UCSD-AML1 (cell line): ENCODE measurements around the gene USP33.
"Not testable (repeated sequence)": the region's sequence is repeated elsewhere in the genome, so short reads cannot be mapped to it uniquely, and the experiment has no call there.

Source experiments
- DNase-seq: peaks from one replicate; lab custom pipeline; 2025; ENCODE audit not compliant: unreplicated experiment; lab: John Stamatoyannopoulos, UW

Gene USP33

DNA sequence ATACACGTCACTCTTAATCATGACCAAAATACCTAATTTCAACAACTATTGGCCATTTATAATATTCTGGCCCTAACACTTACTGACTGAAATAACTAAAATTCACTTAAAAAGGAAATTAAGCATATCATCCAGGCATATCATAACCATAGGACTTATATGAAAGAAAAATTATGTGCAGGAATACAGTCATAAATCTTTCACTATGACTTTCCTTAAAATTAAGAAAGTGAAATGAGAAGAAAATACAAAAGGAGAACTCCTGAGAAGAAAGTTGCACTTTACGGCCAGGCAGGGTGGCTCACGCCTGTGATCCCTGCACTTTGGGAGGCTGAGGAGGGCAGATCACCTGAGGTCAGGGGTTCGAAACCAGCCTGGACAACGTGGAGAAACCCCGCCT lies 86.6 kb downstream of the USP33 start:
- no peak for DNase-seq

DNA sequence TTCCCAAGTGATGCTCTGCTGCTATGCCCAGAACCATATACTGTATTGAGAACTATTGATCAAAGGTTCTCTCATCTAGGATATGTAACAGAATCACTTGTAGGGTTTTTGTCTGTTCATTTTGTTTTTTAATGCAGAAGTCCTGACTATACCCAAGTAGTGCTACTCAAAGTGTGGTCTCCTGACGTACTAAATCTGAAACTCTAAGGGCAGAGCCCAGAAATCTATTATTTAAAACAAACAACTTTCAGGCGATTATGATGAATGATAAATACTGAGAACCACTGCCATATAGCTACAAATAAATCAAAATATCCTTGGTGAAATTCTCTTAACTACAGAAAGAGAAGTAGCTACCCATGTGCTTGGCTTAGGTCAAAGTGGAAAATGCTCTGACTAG lies 87.3 kb downstream of the USP33 start:
- no peak for DNase-seq

GRCh38 chr1:77671836-77672235 lies 87.8 kb downstream of the USP33 start:
- DNase-seq: no peak

DNA sequence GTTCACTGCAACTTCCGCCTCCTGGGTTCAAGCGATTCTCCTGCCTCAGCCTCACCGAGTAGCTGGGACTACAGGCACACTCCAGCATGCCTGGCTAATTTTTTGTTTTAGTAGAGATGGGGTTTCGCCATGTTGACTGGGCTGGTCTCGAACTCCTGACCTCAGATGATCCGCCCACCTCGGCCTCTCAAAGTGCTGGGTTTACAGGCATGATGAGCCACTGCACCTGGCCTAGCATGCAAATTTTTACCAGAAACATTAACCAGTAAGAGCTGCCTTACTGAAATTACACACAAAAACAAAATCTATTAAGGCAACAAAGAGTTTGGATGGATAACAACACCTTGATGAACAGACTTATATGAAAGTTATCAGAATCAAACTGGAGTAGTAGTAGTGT lies 89.3 kb downstream of the USP33 start:
- no peak for DNase-seq

DNA sequence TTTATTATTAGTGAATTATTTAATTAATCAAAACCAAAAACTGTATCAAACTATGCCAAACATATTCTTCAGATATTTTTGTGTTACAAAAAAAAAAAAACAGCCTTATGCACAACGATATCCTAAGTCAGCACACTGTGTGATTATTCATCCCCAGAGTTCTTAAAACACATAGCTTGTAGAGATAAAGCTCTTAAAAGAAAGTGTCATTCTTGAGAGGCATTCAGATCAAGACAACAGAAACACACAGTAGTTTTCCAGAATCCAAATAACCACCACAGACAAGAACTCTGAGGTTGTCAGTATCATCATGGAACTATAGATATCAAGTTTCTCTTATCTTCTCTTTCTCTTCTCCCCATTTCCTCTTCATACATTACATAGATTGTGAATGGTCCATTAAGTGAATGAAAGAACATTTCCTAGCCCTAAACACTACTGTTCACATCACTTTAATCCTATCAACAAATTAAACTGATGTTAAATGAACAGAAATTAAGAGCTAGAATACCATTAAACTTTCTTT lies 90.7 kb downstream of the USP33 start:
- no peak for DNase-seq

DNA sequence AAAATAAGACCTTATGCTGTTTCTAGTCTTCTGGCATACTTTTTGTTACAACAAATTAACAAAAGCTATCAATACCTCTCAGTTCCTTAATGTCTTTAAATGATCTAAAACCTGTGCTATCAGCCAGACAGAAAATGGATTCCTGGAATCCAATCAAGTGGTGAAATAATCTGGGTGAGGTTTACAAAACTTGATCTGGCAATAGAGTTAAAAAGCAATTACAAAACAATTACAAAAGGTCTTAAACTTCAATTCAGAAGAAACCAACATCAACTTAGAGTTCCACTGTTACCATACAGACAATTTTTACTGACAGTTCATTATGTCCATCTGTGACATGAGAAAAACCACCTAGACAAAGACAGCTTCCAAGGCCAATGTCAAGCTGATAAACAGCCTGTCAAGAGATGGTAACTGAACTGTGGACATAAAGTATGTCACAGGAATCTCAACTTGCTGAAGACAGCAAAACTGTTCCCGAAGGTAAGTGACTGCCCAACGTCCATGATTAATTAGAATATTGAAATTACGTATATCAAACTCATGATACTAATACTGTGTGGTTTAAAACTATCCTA lies 94.6 kb downstream of the USP33 start:
- DNase-seq: no peak

- no peak for DNase-seq
Measured at GRCh38 chr1:77661696-77662095, 98.0 kb downstream of the USP33 start.

- DNase-seq: no peak
Measured at GRCh38 chr1:77659879-77660593, 99.6 kb downstream of the USP33 start.

DNA sequence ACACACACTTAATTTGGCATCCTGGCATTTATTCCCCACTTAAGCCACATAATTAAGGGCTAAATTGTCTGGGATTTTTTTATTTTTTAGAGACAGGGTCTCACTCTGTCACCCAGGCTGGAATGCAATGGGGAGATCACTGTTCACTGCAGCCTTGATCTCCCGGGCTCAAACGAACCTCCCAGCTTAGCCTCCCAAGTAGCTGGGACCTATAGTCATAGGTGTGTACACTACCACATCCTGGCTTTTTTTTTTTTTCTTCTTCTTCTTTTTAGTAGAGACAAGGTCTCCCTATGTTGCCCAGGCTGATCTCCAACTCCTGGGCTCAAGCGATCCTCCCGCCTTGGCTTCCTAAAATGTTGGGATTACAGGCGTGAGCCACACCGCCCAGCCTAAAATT lies 101.4 kb downstream of the USP33 start:
- no peak for DNase-seq

DNA sequence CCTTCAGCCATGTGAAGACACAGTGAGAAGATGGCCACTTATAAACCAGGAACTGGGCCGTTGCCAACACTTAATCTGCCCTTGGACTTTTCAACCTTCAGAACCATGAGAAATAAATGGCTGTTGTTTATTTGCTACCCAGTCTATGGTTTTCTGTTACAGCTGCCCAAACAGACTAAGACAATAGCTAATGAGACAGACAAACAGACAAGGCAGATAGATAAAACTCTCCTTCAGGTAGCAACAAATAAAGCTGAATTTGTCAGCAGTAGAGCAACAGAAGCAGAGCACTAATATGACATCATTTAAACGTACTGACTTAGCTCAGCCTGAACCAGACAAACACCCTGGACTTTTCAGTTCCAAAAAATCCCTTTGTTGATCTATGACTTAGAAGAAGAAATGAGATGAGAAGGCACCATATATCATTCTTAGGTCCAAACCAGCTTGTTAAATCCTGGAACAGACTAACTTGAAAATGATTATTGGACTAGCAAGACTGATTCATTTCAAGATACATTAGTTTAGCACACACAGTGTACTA lies 104.1 kb downstream of the USP33 start:
- no peak for DNase-seq

- DNase-seq: no peak
Measured at GRCh38 chr1:77652970-77653516, 106.6 kb downstream of the USP33 start.

DNA sequence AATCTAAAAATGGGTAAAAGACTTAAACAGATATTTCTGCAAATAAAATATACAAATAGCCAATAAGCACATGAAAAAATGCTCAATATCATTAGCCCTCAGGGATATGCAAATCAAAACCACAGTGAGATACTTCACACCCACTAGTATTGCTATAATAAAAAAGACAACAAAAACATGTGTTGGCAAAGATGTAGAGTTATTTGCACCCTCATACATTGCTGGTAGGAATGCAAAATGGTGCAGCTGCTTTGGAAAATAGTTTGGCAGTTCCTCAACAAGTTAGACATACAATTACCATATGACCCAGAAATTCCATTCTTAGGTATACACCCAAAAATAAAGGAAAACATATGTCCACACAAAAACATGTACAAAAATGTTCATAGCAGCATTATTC lies 107.4 kb downstream of the USP33 start:
- no peak for DNase-seq

GRCh38 chr1:77649127-77649526 lies 110.5 kb downstream of the USP33 start:
- DNase-seq: no peak

GRCh38 chr1:77646224-77646623 lies 113.4 kb downstream of the USP33 start:
- not testable (repeated sequence) for DNase-seq
